Measurements from ENCODE around the gene IMPDH2.

DNA sequence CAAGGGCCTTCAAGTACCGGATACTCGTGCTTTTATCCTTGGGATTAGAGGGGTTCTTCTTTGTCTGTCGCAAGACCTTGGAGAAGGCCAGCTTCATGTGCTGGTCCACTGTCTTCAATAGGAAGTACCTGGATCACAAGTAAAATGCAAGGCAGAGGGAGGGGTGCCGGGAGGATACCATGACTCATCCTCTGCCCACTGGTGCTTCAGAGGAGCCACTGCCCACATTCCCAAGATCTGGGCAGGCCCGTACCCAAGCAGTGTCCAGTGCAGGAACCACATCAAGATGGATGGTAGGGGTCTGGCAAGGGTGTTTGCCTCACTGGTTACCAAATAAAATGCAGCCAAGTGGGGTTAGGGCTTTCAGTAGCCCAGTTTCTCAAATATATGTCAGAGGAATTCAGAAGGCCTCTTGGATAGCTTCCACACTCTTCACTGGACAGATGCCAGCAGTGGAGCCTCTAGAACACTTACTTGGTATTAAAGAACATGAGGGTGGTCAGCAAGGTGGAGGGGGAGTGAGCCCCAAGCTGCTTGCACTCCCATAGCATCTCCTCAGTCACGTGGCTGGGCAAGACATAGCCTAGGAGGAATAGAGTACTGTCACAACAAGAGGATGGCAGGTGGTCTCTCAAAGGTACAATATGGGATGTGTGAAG is 3.6 kb upstream of the IMPDH2 start:
- no peak for TF ChIP-seq ZNF274 (IDR thresholded peaks at IDR 0.05; ENCODE audit: insufficient read depth, insufficient read length)
- TF ChIP-seq POLR2A (IDR thresholded peaks at IDR 0.05; ENCODE audit: low read depth, low read length), result no peak
- no peak for TF ChIP-seq EZH2 (IDR thresholded peaks at IDR 0.05; ENCODE audit: borderline replicate concordance, control insufficient read depth, low read depth, low read length)
- TF ChIP-seq TCF7 (IDR thresholded peaks at IDR 0.05; ENCODE audit: borderline replicate concordance), result no peak
- no peak for TF ChIP-seq TCF3 (IDR thresholded peaks at IDR 0.05; ENCODE audit: borderline replicate concordance, insufficient read depth, low read depth, low read length)
- TF ChIP-seq, protein P1, sequence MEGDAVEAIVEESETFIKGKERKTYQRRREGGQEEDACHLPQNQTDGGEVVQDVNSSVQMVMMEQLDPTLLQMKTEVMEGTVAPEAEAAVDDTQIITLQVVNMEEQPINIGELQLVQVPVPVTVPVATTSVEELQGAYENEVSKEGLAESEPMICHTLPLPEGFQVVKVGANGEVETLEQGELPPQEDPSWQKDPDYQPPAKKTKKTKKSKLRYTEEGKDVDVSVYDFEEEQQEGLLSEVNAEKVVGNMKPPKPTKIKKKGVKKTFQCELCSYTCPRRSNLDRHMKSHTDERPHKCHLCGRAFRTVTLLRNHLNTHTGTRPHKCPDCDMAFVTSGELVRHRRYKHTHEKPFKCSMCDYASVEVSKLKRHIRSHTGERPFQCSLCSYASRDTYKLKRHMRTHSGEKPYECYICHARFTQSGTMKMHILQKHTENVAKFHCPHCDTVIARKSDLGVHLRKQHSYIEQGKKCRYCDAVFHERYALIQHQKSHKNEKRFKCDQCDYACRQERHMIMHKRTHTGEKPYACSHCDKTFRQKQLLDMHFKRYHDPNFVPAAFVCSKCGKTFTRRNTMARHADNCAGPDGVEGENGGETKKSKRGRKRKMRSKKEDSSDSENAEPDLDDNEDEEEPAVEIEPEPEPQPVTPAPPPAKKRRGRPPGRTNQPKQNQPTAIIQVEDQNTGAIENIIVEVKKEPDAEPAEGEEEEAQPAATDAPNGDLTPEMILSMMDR (IDR thresholded peaks at IDR 0.05 in 2 of 3, conservative IDR thresholded peaks at IDR 0.05 in 1 of 3; ENCODE audit: control insufficient read depth in 2 of 3, extremely low read depth in 1 of 3, insufficient read depth in 1 of 3, low read depth in 3 of 3, low read length in 3 of 3), result no peak
- no peak for TF ChIP-seq CHD4 (IDR thresholded peaks at IDR 0.05)

Data from GM12878 (cell line).